ENCODE data around the gene CXXC5.
"Not testable (repeated sequence)": the region's sequence is repeated elsewhere in the genome, so short reads cannot be mapped to it uniquely, and the experiment has no call there.

Gene CXXC5

GRCh38 chr5:139718403-139718802 lies 70.3 kb downstream of the CXXC5 start:
- DNase-seq: not testable (repeated sequence)

GRCh38 chr5:139719970-139720369 lies 71.8 kb downstream of the CXXC5 start:
- DNase-seq: not testable (repeated sequence)

- no peak for DNase-seq
Observed at GRCh38 chr5:139723986-139724587, 75.9 kb downstream of the CXXC5 start.

GRCh38 chr5:139725073-139725830 lies 77.1 kb downstream of the CXXC5 start:
- DNase-seq: no peak

GRCh38 chr5:139726248-139726647 lies 78.1 kb downstream of the CXXC5 start:
- no peak for DNase-seq

GRCh38 chr5:139727615-139728014 lies 79.5 kb downstream of the CXXC5 start:
- not testable (repeated sequence) for DNase-seq

GRCh38 chr5:139731281-139731680 lies 83.1 kb downstream of the CXXC5 start:
- no peak for DNase-seq

- no peak for DNase-seq
Observed at GRCh38 chr5:139732019-139732418, 83.9 kb downstream of the CXXC5 start.

- no peak for DNase-seq
Observed at GRCh38 chr5:139733010-139733688, 85.0 kb downstream of the CXXC5 start.

All from NCI-H69 (cell line).